SK-N-SH (cell line): ENCODE data around the gene MAPRE2. TPM values are rescaled to one million over a fixed set of nuclear protein-coding genes. Genes with fewer than 3 reads are reported as not detected.

Experiments used
- CTCF ChIA-PET: fragments of 300-600, 350-600 bp; formaldehyde crosslinking; extraction: SDS; loops from one replicate; lab custom pipeline; 2021; lab: Yijun Ruan, JAX
- POLR2A ChIA-PET: fragments of 350-600 bp; sonication (Branson Sonifier 250); formaldehyde crosslinking; extraction: SDS; loops from one replicate; lab custom pipeline; 2020; ENCODE audit warnings: antibody characterized with exemption, inconsistent platforms; lab: Yijun Ruan, JAX
- DNase-seq: peaks from one replicate; pipeline ENCODE4 v3.0.0; 2012
- H2AFZ ChIP-seq: fragments of 200-600 bp; sonication (generic); 2 replicates; pipeline ENCODE4 v1.8.1; 2016; ENCODE audit warnings: antibody characterized with exemption, mild to moderate bottlenecking, low read depth
- H3F3A ChIP-seq: fragments of 200-600 bp; sonication (generic); replicated peaks from 2 replicates; pipeline ENCODE3; 2016; ENCODE audit warnings: antibody characterized with exemption, mild to moderate bottlenecking; ENCODE audit not compliant: insufficient read depth
- H3K27ac ChIP-seq, 2 experiments: fragments of 200-500 bp in 1 of 2; fragments of 200-600 bp in 1 of 2; sonication (Bioruptor generic) in 1 of 2; sonication (generic), shearing (Covaris generic) in 1 of 2; 2 replicates each; pipeline versions ENCODE4 v1.5.1 to v1.6.1; 2014 to 2016; ENCODE audit warnings: low read depth in 2 of 2, inconsistent platforms in 1 of 2, low read length in 1 of 2, mild to moderate bottlenecking in 1 of 2, mixed read lengths in 1 of 2
- H3K27me3 ChIP-seq: fragments of 200-600 bp; sonication (generic), shearing (Covaris generic); 2 replicates; pipeline ENCODE4 v1.6.1; 2016; ENCODE audit warnings: mixed run types; ENCODE audit not compliant: insufficient read depth
- H3K36me3 ChIP-seq, 2 experiments: fragments of 200-500 bp in 1 of 2; fragments of 200-600 bp in 1 of 2; sonication (Bioruptor generic) in 1 of 2; sonication (generic) in 1 of 2; replicated peaks in 1 of 2; 2 replicates each; pipeline versions ENCODE3 to v1.5.1; 2014 to 2016; ENCODE audit warnings: low read length in 1 of 2, mild to moderate bottlenecking in 1 of 2; ENCODE audit not compliant: insufficient read depth in 2 of 2, control insufficient read depth in 1 of 2
- H3K4me1 ChIP-seq, 2 experiments: fragments of 200-500 bp in 1 of 2; fragments of 200-600 bp in 1 of 2; sonication (Bioruptor generic) in 1 of 2; sonication (generic), shearing (Covaris generic) in 1 of 2; 2 replicates each; pipeline versions ENCODE4 v1.5.1 to v1.6.1; 2014 to 2016; ENCODE audit warnings: low read depth in 1 of 2, low read length in 1 of 2, mixed run types in 1 of 2; ENCODE audit not compliant: insufficient read depth in 2 of 2, control insufficient read depth in 1 of 2
- H3K4me2 ChIP-seq: fragments of 200-600 bp; sonication (generic), shearing (Covaris generic); 2 replicates; pipeline ENCODE4 v1.6.1; 2017; ENCODE audit warnings: mixed run types
- H3K4me3 ChIP-seq, 2 experiments: fragments of 200-500 bp in 1 of 2; fragments of 200-600 bp in 1 of 2; sonication (Bioruptor generic) in 1 of 2; sonication (generic), shearing (Covaris generic) in 1 of 2; 2 replicates each; pipeline versions ENCODE4 v1.5.1 to v1.8.1; 2014 to 2016; ENCODE audit warnings: low read depth in 2 of 2, inconsistent platforms in 1 of 2, low read length in 1 of 2, mild to moderate bottlenecking in 1 of 2, mixed read lengths in 1 of 2, moderate library complexity in 1 of 2
- H3K79me2 ChIP-seq: fragments of 200-600 bp; sonication (generic); 2 replicates; pipeline ENCODE4 v1.8.1; 2017; ENCODE audit warnings: mild to moderate bottlenecking; ENCODE audit not compliant: insufficient read depth
- H3K9ac ChIP-seq: fragments of 200-600 bp; sonication (generic); 2 replicates; pipeline ENCODE4 v1.6.1; 2017; ENCODE audit warnings: mixed run types
- H3K9me2 ChIP-seq: fragments of 200-600 bp; sonication (generic); 2 replicates; pipeline ENCODE4 v1.6.1; 2017; ENCODE audit warnings: mixed run types
- H3K9me3 ChIP-seq: fragments of 200-600 bp; sonication (generic); 2 replicates; pipeline ENCODE4 v1.6.1; 2017; ENCODE audit warnings: mixed run types, mild to moderate bottlenecking, moderate library complexity
- H4K20me1 ChIP-seq: fragments of 200-600 bp; sonication (generic); 2 replicates; pipeline ENCODE4 v1.6.1; 2017; ENCODE audit warnings: mild to moderate bottlenecking, mixed run types; ENCODE audit not compliant: insufficient read depth
- CHD2 ChIP-seq: fragments of 150-350 bp; IDR thresholded peaks from 2 replicates; pipeline ENCODE4 v1.6.1; 2018; ENCODE audit warnings: low read length; ENCODE audit not compliant: partially characterized antibody
- CTCF ChIP-seq: fragments of 200-600 bp; sonication (generic); IDR thresholded peaks from 2 replicates; pipeline ENCODE4 v1.6.1; 2017; ENCODE audit warnings: antibody characterized with exemption, mild to moderate bottlenecking, moderate library complexity
- ELF1 ChIP-seq: IDR thresholded peaks from 2 replicates; pipeline ENCODE4 v1.4.0; 2012
- EZH2phosphoT487 ChIP-seq: fragments of 200-600 bp; sonication (generic); IDR thresholded peaks from 2 replicates; pipeline ENCODE4 v1.6.1; 2017; ENCODE audit warnings: low read depth, mixed run types, mild to moderate bottlenecking, antibody characterized with exemption, moderate library complexity, borderline replicate concordance
- FOSL2 ChIP-seq: IDR thresholded peaks from 2 replicates; pipeline ENCODE4 v1.4.0; 2012; ENCODE audit warnings: low read depth, mild to moderate bottlenecking, moderate library complexity, borderline replicate concordance
- GATA2 ChIP-seq: sonication (generic); formaldehyde crosslinking; IDR thresholded peaks from 2 replicates; pipeline ENCODE4 v1.5.0; 2020; ENCODE audit warnings: mild to moderate bottlenecking, missing genetic modification reagents
- IRF3 ChIP-seq: fragments of 150-350 bp; IDR thresholded peaks from 2 replicates; pipeline ENCODE4 v1.6.1; 2016; ENCODE audit warnings: mild to moderate bottlenecking, low read depth, low read length
- JUND ChIP-seq: IDR thresholded peaks from 2 replicates; pipeline ENCODE4 v1.4.0; 2012
- MAX ChIP-seq: IDR thresholded peaks from 2 replicates; pipeline ENCODE4 v1.4.0; 2012; ENCODE audit warnings: low read depth
- MXI1 ChIP-seq: IDR thresholded peaks from 2 replicates; pipeline ENCODE4 v1.6.1; 2012; ENCODE audit warnings: mild to moderate bottlenecking, low read depth, low read length, improper control_type of control experiment
- NFIC ChIP-seq: IDR thresholded peaks from 2 replicates; pipeline ENCODE4 v1.4.0; 2012; ENCODE audit warnings: borderline replicate concordance
- NRF1 ChIP-seq: IDR thresholded peaks from 2 replicates; pipeline ENCODE4 v1.6.1; 2012; ENCODE audit warnings: low read depth, mild to moderate bottlenecking, low read length
- PBX3 ChIP-seq: IDR thresholded peaks from 2 replicates; pipeline ENCODE4; 2012
- POLR2AphosphoS5 ChIP-seq: IDR thresholded peaks from 2 replicates; pipeline ENCODE4 v1.6.1; 2012; ENCODE audit warnings: low read depth, low read length
- RFX5 ChIP-seq: IDR thresholded peaks from 2 replicates; pipeline ENCODE4 v1.6.1; 2012; ENCODE audit warnings: mild to moderate bottlenecking, improper control_type of control experiment, low read length
- TCF12 ChIP-seq: IDR thresholded peaks from 2 replicates; pipeline ENCODE4 v1.4.0; 2012
- WGBS: methylation state at CpG from one replicate; pipeline ENCODE4 v1.1.6; 2017; ENCODE audit warnings: low lambda C conversion rate; 5-methylcytosine and 5-hydroxymethylcytosine counted together
- polyA plus RNA-seq, 3 experiments: library from polyadenylated mRNA; depleted of rRNA; stranded (reverse); fragments of >200 nt; gene quantifications; 2 replicates each; pipeline ENCODE4 v1.2.3, GENCODE V29; 2012

Gene MAPRE2
- polyA plus RNA-seq, 1 of the 3 experiments (the other 2 are of a cell fraction): 11.5 TPM

- Histone ChIP-seq H3K36me3 (no peaks in the 10 kb centered on the region), H3K4me3 (no peak overlapping the region), H3F3A (no peaks in the 10 kb centered on the region), H2AFZ (no peak overlapping the region), H4K20me1 (no peaks in the 10 kb centered on the region), H3K9me3 (no peaks in the 10 kb centered on the region), H3K9ac (no peak overlapping the region), H3K79me2 (no peaks in the 10 kb centered on the region), H3K9me2 (no peaks in the 10 kb centered on the region), H3K4me1 (peaks cover 0 to 11% of the 10 kb centered on the region in 2 experiments; a peak in 2 of 4 replicates), H3K27ac (no peak overlapping the region), H3K4me2 (no peak overlapping the region), H3K27me3 (no peaks in the 10 kb centered on the region)
- 52% methylated on average over 3 of the region's 3 CpGs for WGBS
- ChIA-PET POLR2A (no interaction called here), CTCF (interaction anchor here (0.6 to 6.4 kb wide), 4 partner anchors 14 to 573 kb away, joined by 3 to 97 read pairs (median 10); no protein-coding TSS in a partner anchor)
- TF ChIP-seq JUND (no peak), CTCF (no peak), POLR2AphosphoS5 (no peak), GATA2 (CRISPR knock-in tag) (no peak), RFX5 (no peak), MAX (no peak), MXI1 (no peak)
- no peak for DNase-seq
These were observed 17.0 kb upstream of the MAPRE2 start for GRCh38 chr18:35024196-35024595.

GRCh38 chr18:35024965-35025364, 16.2 kb upstream of the MAPRE2 start:
- no peak overlapping the region for H2AFZ ChIP-seq
- no peak for DNase-seq
- H3K79me2 ChIP-seq: no peaks in the 10 kb centered on the region
- H3K4me1 ChIP-seq: peaks cover 0 to 13% of the 10 kb centered on the region in 2 experiments; a peak in 2 of 4 replicates
- CTCF ChIA-PET: interaction anchor here (0.6 to 6.4 kb wide), 12 partner anchors 15 to 573 kb away, joined by 3 to 97 read pairs (median 10); partner anchors contain the start of gene MAPRE2
- no peak overlapping the region for H3K4me2 ChIP-seq
- H4K20me1 ChIP-seq: no peaks in the 10 kb centered on the region
- H3K36me3 ChIP-seq: no peaks in the 10 kb centered on the region
- H3K9me3 ChIP-seq: no peaks in the 10 kb centered on the region
- whole genome bisulfite sequencing: 88% methylated on average over 1 of the region's 1 CpG
- H3F3A ChIP-seq: no peaks in the 10 kb centered on the region
- H3K27ac ChIP-seq: no peak overlapping the region
- TF ChIP-seq NFIC (no peak), CHD2 (no peak), IRF3 (no peak), EZH2phosphoT487 (no peak), NRF1 (no peak), PBX3 (no peak), TCF12 (no peak), ELF1 (no peak), FOSL2 (no peak)
- no peaks in the 10 kb centered on the region for H3K27me3 ChIP-seq
- H3K4me3 ChIP-seq: no peak overlapping the region
- POLR2A ChIA-PET: no interaction called here
- H3K9me2 ChIP-seq: no peaks in the 10 kb centered on the region
- no peak overlapping the region for H3K9ac ChIP-seq
